Esophagus squamous epithelium (tissue), 5 donors: ENCODE results near the gene RPTOR. TPM values are rescaled to one million over a fixed set of nuclear protein-coding genes. Genes with fewer than 3 reads are reported as not detected.

Experiments
- DNase-seq: peaks from one replicate; lab custom pipeline; 2025; lab: John Stamatoyannopoulos, UW
- H3K27ac ChIP-seq, 4 donors: fragments of 200-600 bp; sonication (generic); one replicate each; pipeline ENCODE4 v1.5.1; 2016 to 2019; ENCODE audit warnings: mild to moderate bottlenecking in 1 of 4
- H3K27me3 ChIP-seq, 4 donors: fragments of 200-600 bp; sonication (generic); 1 replicate in 3 of 4; 2 replicates in 1 of 4; pipeline versions ENCODE4 v1.5.1 to v1.6.0; 2017 to 2021; ENCODE audit warnings: antibody characterized with exemption in 1 of 4
- H3K36me3 ChIP-seq, 3 donors: fragments of 200-600 bp; sonication (generic); one replicate each; pipeline ENCODE4 v1.5.1; 2016 to 2019
- H3K4me1 ChIP-seq, 3 donors: fragments of 200-600 bp; sonication (generic); one replicate each; pipeline ENCODE4 v1.5.1; 2017 to 2019
- H3K4me3 ChIP-seq, 4 donors: fragments of 200-600 bp; sonication (generic); 1 replicate in 3 of 4; 2 replicates in 1 of 4; pipeline ENCODE4 v1.5.1; 2016 to 2019; ENCODE audit warnings: mild to moderate bottlenecking in 2 of 4, moderate library complexity in 1 of 4
- H3K9me3 ChIP-seq, 3 donors: fragments of 200-600 bp; sonication (generic); one replicate each; pipeline ENCODE4 v1.5.1; 2016 to 2019
- CTCF ChIP-seq, 6 experiments: fragments of 450-650 bp in 4 of 6; fragments of 200-600 bp in 2 of 6; sonication (generic) in 2 of 6; IDR thresholded peaks; one replicate each; pipeline ENCODE4 v1.5.1; 2016 to 2019; ENCODE audit warnings: antibody characterized with exemption in 6 of 6, mild to moderate bottlenecking in 4 of 6, moderate library complexity in 4 of 6
- POLR2A ChIP-seq, 4 donors: fragments of 450-650 bp; IDR thresholded peaks; one replicate each; pipeline ENCODE4 v1.6.1; 2017; ENCODE audit warnings: antibody characterized with exemption in 4 of 4, mild to moderate bottlenecking in 4 of 4, moderate library complexity in 3 of 4
- WGBS, 2 donors: methylation state at CpG; one replicate each; pipeline ENCODE4 v1.1.5; 2018; 5-methylcytosine and 5-hydroxymethylcytosine counted together
- intact Hi-C: fragments of 100-400 bp; cut with DNase I; formaldehyde crosslinking; loops from one replicate; pipeline ENCODE4 v1.15.0; 2022
- total RNA-seq, 4 donors: library from RNA; depleted of rRNA; stranded (reverse); fragments of >200 nt; gene quantifications; one replicate each; pipeline ENCODE4 v1.1.0, GENCODE V29; 2016
- donor health status: DM: yes; HTN: yes; CAD: no.

The RPTOR gene
- total RNA-seq, 4 donors from 2014 or later, result 11.7 to 27.8 (median 22.8) TPM

- H3K27ac ChIP-seq, result no peak overlapping the region
- no peaks in the 10 kb centered on the region for H3K4me1 ChIP-seq
- intact Hi-C loops, result no loop called here
- H3K27me3 ChIP-seq, result no peaks in the 10 kb centered on the region
- no peak for DNase-seq
- no peaks in the 10 kb centered on the region for H3K9me3 ChIP-seq
- WGBS, 2 donors, result 72 to 83% methylated on average over 7 of the region's 7 CpGs
- no peak overlapping the region for H3K4me3 ChIP-seq
- TF ChIP-seq CTCF (IDR thresholded peaks at IDR 0.05) (no peak), POLR2A (IDR thresholded peaks at IDR 0.05) (no peak)
- H3K36me3 ChIP-seq, result peaks cover 0 to 15% (median 0%) of the 10 kb centered on the region in 3 donors
Observed at GRCh38 chr17:80731323-80731722, 186.7 kb downstream of the RPTOR start.

GRCh38 chr17:80732268-80732667 lies 187.6 kb downstream of the RPTOR start:
- no peak for TF ChIP-seq POLR2A (IDR thresholded peaks at IDR 0.05)
- no peak for TF ChIP-seq CTCF (IDR thresholded peaks at IDR 0.05)
- WGBS, 2 donors, result 74 to 81% methylated on average over 7 of the region's 7 CpGs
- H3K27ac ChIP-seq, result no peak overlapping the region
- no peak for DNase-seq
- intact Hi-C loops, result no loop called here
- H3K27me3 ChIP-seq, result no peaks in the 10 kb centered on the region
- no peak overlapping the region for H3K4me3 ChIP-seq
- H3K36me3 ChIP-seq, result peaks cover 0 to 17% (median 0%) of the 10 kb centered on the region in 3 donors
- H3K4me1 ChIP-seq, result no peaks in the 10 kb centered on the region
- no peaks in the 10 kb centered on the region for H3K9me3 ChIP-seq

- Histone ChIP-seq H3K9me3 (no peaks in the 10 kb centered on the region), H3K4me1 (no peaks in the 10 kb centered on the region), H3K4me3 (no peak overlapping the region), H3K36me3 (peaks cover 0 to 24% (median 0%) of the 10 kb centered on the region in 3 donors), H3K27ac (peak overlapping the region in 2 of 4 donors; percentile 17 to 25), H3K27me3 (no peaks in the 10 kb centered on the region)
- 86 to 87% methylated on average over 15 to 16 of the region's 17 CpGs for WGBS, 2 donors
- no peak for DNase-seq
- intact Hi-C loops, result no loop called here
- TF ChIP-seq CTCF (IDR thresholded peaks at IDR 0.05), result no peak
Observed at GRCh38 chr17:80737106-80738019, 192.7 kb downstream of the RPTOR start.

GRCh38 chr17:80738020-80738808 lies 193.6 kb downstream of the RPTOR start:
- no peak for DNase-seq
- intact Hi-C loops, result no loop called here
- H3K36me3 ChIP-seq, result peaks cover 0 to 30% (median 0%) of the 10 kb centered on the region in 3 donors
- no peaks in the 10 kb centered on the region for H3K9me3 ChIP-seq
- TF ChIP-seq POLR2A (IDR thresholded peaks at IDR 0.05) (no peak), CTCF (IDR thresholded peaks at IDR 0.05) (no peak)
- H3K4me1 ChIP-seq, result no peaks in the 10 kb centered on the region
- H3K27ac ChIP-seq, result peak overlapping the region in 2 of 4 donors; percentile 17 to 25
- H3K27me3 ChIP-seq, result no peaks in the 10 kb centered on the region
- H3K4me3 ChIP-seq, result no peak overlapping the region
- WGBS, 2 donors, result 82 to 83% methylated on average over 17 of the region's 17 CpGs
